HepG2 (cell line): Measurements from ENCODE around the gene PTPRN. TPM values are rescaled to one million over a fixed set of nuclear protein-coding genes. Genes with fewer than 3 reads are reported as not detected.

Source experiments
- ARID2 ChIP-seq: sonication (generic); formaldehyde crosslinking; IDR thresholded peaks from 2 replicates; pipeline ENCODE4 v1.8.1; 2022; ENCODE audit warnings: mild to moderate bottlenecking, missing genetic modification reagents, borderline replicate concordance
- ARNT ChIP-seq: fragments of 450-650 bp; IDR thresholded peaks from 2 replicates; pipeline ENCODE4 v1.6.1; 2017
- CENPT ChIP-seq: sonication (generic); formaldehyde crosslinking; IDR thresholded peaks from 2 replicates; pipeline ENCODE4 v1.8.0; 2022; ENCODE audit warnings: low read depth, mild to moderate bottlenecking, moderate library complexity, missing genetic modification reagents
- E2F2 ChIP-seq: sonication (generic); formaldehyde crosslinking; IDR thresholded peaks from 2 replicates; pipeline ENCODE4 v1.4.0; 2020; ENCODE audit warnings: missing genetic modification reagents, borderline replicate concordance
- HCFC1 ChIP-seq: fragments of 150-350 bp; IDR thresholded peaks from 2 replicates; pipeline ENCODE4 v1.6.1; 2014; ENCODE audit warnings: low read depth, low read length
- HMG20A ChIP-seq: IDR thresholded peaks from 2 replicates; pipeline ENCODE4 v1.6.1; 2016; ENCODE audit warnings: borderline replicate concordance
- HOXA5 ChIP-seq: sonication (generic); formaldehyde crosslinking; IDR thresholded peaks from 2 replicates; pipeline ENCODE4 v1.4.0; 2020; ENCODE audit warnings: missing genetic modification reagents
- IKZF1 ChIP-seq: fragments of 450-650 bp; IDR thresholded peaks from 2 replicates; pipeline ENCODE4 v1.7.1; 2016
- KAT2B ChIP-seq: fragments of 150-350 bp; IDR thresholded peaks from 2 replicates; pipeline ENCODE4 v1.6.1; 2014; ENCODE audit warnings: low read depth, low read length, borderline replicate concordance
- NFYB ChIP-seq: sonication (generic); formaldehyde crosslinking; IDR thresholded peaks from 2 replicates; pipeline ENCODE4 v1.4.0; 2020; ENCODE audit warnings: missing genetic modification reagents
- RFXANK ChIP-seq: IDR thresholded peaks from 2 replicates; pipeline ENCODE4 v1.6.1; 2016
- RXRB ChIP-seq: IDR thresholded peaks from 2 replicates; pipeline ENCODE4 v1.6.1; 2016; ENCODE audit warnings: borderline replicate concordance, missing genetic modification reagents, missing compliant biosample characterization
- SIN3B ChIP-seq: fragments of 150-350 bp; IDR thresholded peaks from 2 replicates; pipeline ENCODE4 v1.6.1; 2014; ENCODE audit warnings: low read length
- SOX5 ChIP-seq: IDR thresholded peaks from 2 replicates; pipeline ENCODE4 v1.6.1; 2016; ENCODE audit warnings: borderline replicate concordance
- TCF7L2 ChIP-seq: IDR thresholded peaks from 2 replicates; pipeline ENCODE4 v1.6.1; 2011; ENCODE audit warnings: mild to moderate bottlenecking, low read depth, low read length, moderate library complexity
- ZBTB42 ChIP-seq: sonication (generic); formaldehyde crosslinking; IDR thresholded peaks from 2 replicates; pipeline ENCODE4 v1.5.0; 2020; ENCODE audit warnings: mild to moderate bottlenecking, missing genetic modification reagents
- ZFP1 ChIP-seq: IDR thresholded peaks from 2 replicates; pipeline ENCODE4 v1.6.1; 2016
- ZFP36L1 ChIP-seq: sonication (generic); formaldehyde crosslinking; IDR thresholded peaks from 2 replicates; pipeline ENCODE4 v1.8.0; 2022; ENCODE audit warnings: mild to moderate bottlenecking, missing genetic modification reagents, moderate library complexity
- ZFP36L2 ChIP-seq: sonication (generic); formaldehyde crosslinking; IDR thresholded peaks from 2 replicates; pipeline ENCODE4 v1.4.0; 2020; ENCODE audit warnings: missing genetic modification reagents
- ZNF138 ChIP-seq: sonication (generic); formaldehyde crosslinking; IDR thresholded peaks from 2 replicates; pipeline ENCODE4 v1.5.0; 2020; ENCODE audit warnings: mild to moderate bottlenecking, low read depth, missing genetic modification reagents
- ZNF180 ChIP-seq: sonication (generic); formaldehyde crosslinking; IDR thresholded peaks from 2 replicates; pipeline ENCODE4 v1.4.0; 2020; ENCODE audit warnings: low read depth, missing genetic modification reagents, borderline replicate concordance
- ZNF280B ChIP-seq: sonication (generic); formaldehyde crosslinking; IDR thresholded peaks from 2 replicates; pipeline ENCODE4 v1.5.0; 2020; ENCODE audit warnings: missing genetic modification reagents, mild to moderate bottlenecking, borderline replicate concordance
- ZNF362 ChIP-seq: sonication (generic); formaldehyde crosslinking; IDR thresholded peaks from 2 replicates; pipeline ENCODE4 v1.4.0; 2020; ENCODE audit warnings: missing genetic modification reagents, mild to moderate bottlenecking, borderline replicate concordance
- ZNF510 ChIP-seq: sonication (generic); formaldehyde crosslinking; IDR thresholded peaks from 2 replicates; pipeline ENCODE4 v1.4.0; 2020; ENCODE audit warnings: low read depth, mild to moderate bottlenecking, missing genetic modification reagents
- ZNF558 ChIP-seq: sonication (generic); formaldehyde crosslinking; IDR thresholded peaks from 2 replicates; pipeline ENCODE4 v1.9.0; 2022; ENCODE audit warnings: mild to moderate bottlenecking, missing genetic modification reagents, borderline replicate concordance
- ZNF768 ChIP-seq: sonication (generic); formaldehyde crosslinking; IDR thresholded peaks from 2 replicates; pipeline ENCODE4 v1.4.0; 2020; ENCODE audit warnings: missing genetic modification reagents
- ZSCAN9 ChIP-seq: IDR thresholded peaks from 2 replicates; pipeline ENCODE4 v1.6.1; 2016; ENCODE audit warnings: borderline replicate concordance
- polyA plus RNA-seq, 8 experiments: library from polyadenylated mRNA; depleted of rRNA in 3 of 8; stranded (reverse) in 7 of 8; unstranded in 1 of 8; fragments of >200 nt; fragmentation: Illumina TruSeq in 4 of 8; extraction: Trizol in 4 of 8; gene quantifications; 2 replicates each; pipeline versions ENCODE4 v1.2.1 to v1.2.3, GENCODE V29; 2011 to 2016; ENCODE audit warnings: low read depth in 4 of 8, missing spikeins in 1 of 8, mixed read lengths in 1 of 8; ENCODE audit not compliant: insufficient read depth in 1 of 8
- total RNA-seq, 5 experiments: library from RNA; depleted of rRNA; stranded (reverse); fragments of >200 nt; fragmentation: Illumina TruSeq; extraction: Trizol; gene quantifications; 2 replicates each; pipeline ENCODE4 v1.2.3, GENCODE V29; 2016; ENCODE audit warnings: low read depth in 1 of 5
- TF ChIP-seq, protein P1 (sequence below): sonication (generic); formaldehyde crosslinking; IDR thresholded peaks from 2 replicates; pipeline ENCODE4 v1.8.0; 2022; ENCODE audit warnings: mild to moderate bottlenecking, missing genetic modification reagents, borderline replicate concordance

The PTPRN gene
- total and polyA plus RNA-seq, 2 of the 13 experiments (the other 11 are each of a cell fraction or from before 2014, with no cell fraction given) = 0.26 TPM; not detected in 1

- TF ChIP-seq, protein P1, sequence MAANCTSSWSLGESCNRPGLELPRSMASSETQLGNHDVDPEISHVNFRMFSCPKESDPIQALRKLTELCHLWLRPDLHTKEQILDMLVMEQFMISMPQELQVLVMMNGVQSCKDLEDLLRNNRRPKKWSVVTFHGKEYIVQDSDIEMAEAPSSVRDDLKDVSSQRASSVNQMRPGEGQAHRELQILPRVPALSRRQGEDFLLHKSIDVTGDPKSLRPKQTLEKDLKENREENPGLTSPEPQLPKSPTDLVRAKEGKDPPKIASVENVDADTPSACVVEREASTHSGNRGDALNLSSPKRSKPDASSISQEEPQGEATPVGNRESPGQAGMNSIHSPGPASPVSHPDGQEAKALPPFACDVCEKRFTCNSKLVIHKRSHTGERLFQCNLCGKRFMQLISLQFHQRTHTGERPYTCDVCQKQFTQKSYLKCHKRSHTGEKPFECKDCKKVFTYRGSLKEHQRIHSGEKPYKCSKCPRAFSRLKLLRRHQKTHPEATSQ (CRISPR knock-in tag) = no peak
- TF ChIP-seq ZBTB42 (CRISPR knock-in tag) = 0 out of 2 replicates have a peak, but pooled peaks have one; percentile 67
- no peak; the same call in 1 of the 2 replicates for TF ChIP-seq ZNF768
- TF ChIP-seq ZFP36L2 (CRISPR knock-in tag) = no peak
- TF ChIP-seq CENPT = no peak
- peak; percentile 52 for TF ChIP-seq NFYB (CRISPR knock-in tag)
- no peak for TF ChIP-seq ZNF558 (CRISPR knock-in tag)
- no peak for TF ChIP-seq ZFP1 (CRISPR knock-in tag)
- TF ChIP-seq ZSCAN9 = no peak
- no peak for TF ChIP-seq ARNT
- no peak for TF ChIP-seq TCF7L2
- TF ChIP-seq RXRB = no peak; the same call in 1 of the 2 replicates
- no peak for TF ChIP-seq ZNF362 (CRISPR knock-in tag)
- no peak for TF ChIP-seq HCFC1
- TF ChIP-seq ZNF280B (CRISPR knock-in tag) = no peak
- TF ChIP-seq ZNF138 (CRISPR knock-in tag) = 0 out of 2 replicates have a peak, but pooled peaks have one; percentile 55
- peak; percentile 29; the same call in 1 of the 2 replicates for TF ChIP-seq E2F2 (CRISPR knock-in tag)
- 0 out of 2 replicates have a peak, but pooled peaks have one; percentile 38 for TF ChIP-seq ZNF510 (CRISPR knock-in tag)
- no peak for TF ChIP-seq ZFP36L1 (CRISPR knock-in tag)
- TF ChIP-seq SOX5 = no peak
- no peak for TF ChIP-seq KAT2B
- no peak for TF ChIP-seq SIN3B
- TF ChIP-seq ARID2 (CRISPR knock-in tag) = 0 out of 2 replicates have a peak, but pooled peaks have one; percentile 36
- 0 out of 2 replicates have a peak, but pooled peaks have one; percentile 49 for TF ChIP-seq HOXA5 (CRISPR knock-in tag)
- TF ChIP-seq IKZF1 = no peak
- TF ChIP-seq HMG20A (CRISPR knock-in tag) = no peak
- no peak for TF ChIP-seq RFXANK (CRISPR knock-in tag)
- TF ChIP-seq ZNF180 (CRISPR knock-in tag) = no peak
Observed at GRCh38 chr2:219253753-219254589, 55.2 kb downstream of the PTPRN start, which contains the start of gene TUBA4A (continued).
